OCI-LY3 (cell line): Measurements from ENCODE around the gene TRABD2B.

Experiments used
- H2AFZ ChIP-seq: fragments of 200-600, 300-600 bp; shearing (Covaris generic); 2 replicates; pipeline ENCODE4 v1.6.0; 2014; ENCODE audit warnings: antibody characterized with exemption, low read depth, low read length
- H3K27ac ChIP-seq: fragments of 200-600, 300-600 bp; sonication (generic); 2 replicates; pipeline ENCODE4 v1.5.1; 2014; ENCODE audit warnings: mild to moderate bottlenecking, low read length, moderate library complexity, mixed read lengths
- H3K27me3 ChIP-seq: fragments of 200-600, 300-600 bp; sonication (generic); 2 replicates; pipeline ENCODE4 v1.6.1; 2014; ENCODE audit warnings: low read depth, low read length, mixed read lengths
- H3K36me3 ChIP-seq: fragments of 200-600, 300-600 bp; sonication (generic); replicated peaks from 2 replicates; pipeline ENCODE3; 2014; ENCODE audit warnings: low read depth, low read length, mixed read lengths
- H3K4me1 ChIP-seq: fragments of 300-600, 200-600 bp; sonication (generic); 2 replicates; pipeline ENCODE4 v1.6.1; 2014; ENCODE audit warnings: low read length, mixed read lengths
- H3K4me2 ChIP-seq: fragments of 200-600, 300-600 bp; sonication (generic); 2 replicates; pipeline ENCODE4 v1.6.1; 2014; ENCODE audit warnings: low read length, mixed read lengths
- H3K4me3 ChIP-seq: fragments of 300-600, 200-600 bp; sonication (generic); 2 replicates; pipeline ENCODE4 v1.5.1; 2014; ENCODE audit warnings: antibody characterized with exemption, mild to moderate bottlenecking, low read length, moderate library complexity
- H3K79me2 ChIP-seq: fragments of 300-600, 200-600 bp; shearing (Covaris generic); 2 replicates; pipeline ENCODE4 v1.6.1; 2014; ENCODE audit warnings: mild to moderate bottlenecking, low read length, mixed read lengths
- H3K9ac ChIP-seq: fragments of 300-600, 200-600 bp; shearing (Covaris generic); 2 replicates; pipeline ENCODE4 v1.6.0; 2014; ENCODE audit warnings: mild to moderate bottlenecking, low read length, moderate library complexity
- H3K9me3 ChIP-seq: fragments of 200-600, 300-600 bp; shearing (Covaris generic); 2 replicates; pipeline ENCODE4 v1.6.1; 2014; ENCODE audit warnings: low read length, mixed read lengths; ENCODE audit not compliant: insufficient read depth
- H4K20me1 ChIP-seq: fragments of 200-600, 300-600 bp; sonication (generic); 2 replicates; pipeline ENCODE4 v1.6.1; 2016; ENCODE audit warnings: low read length, mixed read lengths; ENCODE audit not compliant: insufficient read depth
- CTCF ChIP-seq: fragments of 200-600, 300-600 bp; sonication (generic); IDR thresholded peaks from 2 replicates; pipeline ENCODE4 v1.5.1; 2014; ENCODE audit warnings: antibody characterized with exemption, low read length, low read depth
- EZH2phosphoT487 ChIP-seq: fragments of 200-600 bp; shearing (Covaris generic); IDR thresholded peaks from 2 replicates; pipeline ENCODE4 v1.6.1; 2018; ENCODE audit warnings: antibody characterized with exemption, mixed run types, low read depth

TRABD2B gene

DNA sequence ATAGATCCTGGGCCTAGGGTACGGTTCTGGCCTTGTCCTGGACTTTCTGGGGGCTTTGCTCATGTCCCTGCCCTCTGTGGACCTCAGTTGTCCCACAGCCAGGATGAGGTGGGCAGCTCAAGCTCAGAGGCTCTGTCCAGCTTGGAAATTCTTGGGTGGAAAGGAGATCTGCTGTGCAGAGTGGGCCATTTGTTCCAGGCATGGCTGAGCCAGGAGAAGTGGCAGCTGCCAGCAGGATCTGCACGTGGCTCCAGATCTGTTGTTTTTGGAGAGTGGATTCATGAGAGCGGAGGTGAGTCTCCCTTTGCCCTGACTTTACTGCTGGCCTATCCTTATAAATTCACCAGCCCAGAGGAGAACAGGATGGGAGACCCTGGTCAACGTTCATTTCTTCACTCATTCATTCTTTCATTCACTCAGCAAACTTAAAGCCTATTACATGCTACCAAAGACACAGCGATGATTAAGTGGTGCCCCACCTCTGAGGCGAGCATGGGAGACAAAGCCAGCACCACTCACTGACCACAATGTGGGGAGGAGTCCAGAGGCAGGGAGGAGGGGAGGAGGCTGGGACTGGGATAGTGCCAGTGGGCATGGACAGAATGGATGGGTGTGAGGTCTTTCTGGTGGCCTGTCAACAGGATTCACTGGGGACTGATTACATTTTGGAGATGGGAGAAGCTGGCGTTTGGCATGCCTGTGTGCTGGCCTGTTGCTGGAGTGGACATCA lies 205.1 kb downstream of the TRABD2B start:
- Histone ChIP-seq H3K27me3 (no peaks in the 10 kb centered on the region), H3K9ac (no peak overlapping the region), H3K27ac (no peak overlapping the region), H3K79me2 (no peaks in the 10 kb centered on the region), H4K20me1 (no peaks in the 10 kb centered on the region), H3K4me2 (no peak overlapping the region), H3K4me3 (no peak overlapping the region), H2AFZ (no peak overlapping the region), H3K4me1 (no peaks in the 10 kb centered on the region), H3K36me3 (no peaks in the 10 kb centered on the region), H3K9me3 (no peaks in the 10 kb centered on the region)
- TF ChIP-seq CTCF (no peak), EZH2phosphoT487 (no peak)

DNA sequence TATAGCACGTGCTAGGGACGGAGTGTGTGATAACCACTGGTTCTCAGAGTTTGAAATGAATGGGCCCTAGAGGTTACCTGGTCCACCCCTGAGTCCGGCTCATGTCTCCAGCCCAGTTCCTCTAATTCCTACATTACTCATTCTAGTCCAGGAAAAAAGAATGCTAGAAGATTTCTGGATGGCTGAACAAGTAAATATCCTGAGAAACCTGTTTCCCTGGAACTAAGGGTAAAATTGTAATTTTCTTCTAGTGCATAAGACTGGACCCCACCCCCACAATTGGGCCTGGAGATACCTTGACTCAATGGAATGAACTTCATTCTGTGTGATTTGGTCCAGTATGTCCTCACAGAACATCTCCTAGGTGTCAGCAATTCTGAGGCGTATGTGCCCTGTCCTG lies 208.4 kb downstream of the TRABD2B start:
- Histone ChIP-seq H3K27me3 (no peaks in the 10 kb centered on the region), H3K9me3 (no peaks in the 10 kb centered on the region), H3K36me3 (no peaks in the 10 kb centered on the region)

DNA sequence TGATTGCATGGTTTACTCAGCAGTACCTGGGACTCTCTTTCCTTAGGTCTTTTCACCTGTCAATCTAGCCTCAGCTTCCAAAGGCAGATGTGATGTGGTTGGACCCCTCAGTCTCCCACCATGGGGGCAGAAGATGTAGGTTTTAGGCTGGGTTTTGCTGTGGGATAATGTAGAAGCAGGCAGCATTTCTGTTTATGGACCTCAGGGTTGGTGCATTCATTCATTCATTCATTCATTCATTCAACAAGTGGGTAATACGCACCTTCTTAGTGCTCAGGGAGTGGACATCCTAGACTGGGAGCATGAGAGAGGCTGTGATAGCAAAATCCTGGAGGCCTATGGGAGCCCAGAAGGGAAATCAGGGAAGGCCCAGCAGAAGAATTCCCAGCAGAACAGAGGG lies 209.6 kb downstream of the TRABD2B start:
- Histone ChIP-seq H3K9me3 (no peaks in the 10 kb centered on the region), H3K4me1 (no peaks in the 10 kb centered on the region), H3K4me2 (no peak overlapping the region), H2AFZ (no peak overlapping the region), H3K36me3 (no peaks in the 10 kb centered on the region), H3K27me3 (no peaks in the 10 kb centered on the region), H3K9ac (no peak overlapping the region), H3K4me3 (no peak overlapping the region), H3K27ac (no peak overlapping the region), H3K79me2 (no peaks in the 10 kb centered on the region), H4K20me1 (no peaks in the 10 kb centered on the region)
- no peak for TF ChIP-seq EZH2phosphoT487
- no peak for TF ChIP-seq CTCF

More for the DNA sequence above, 208.4 kb downstream of the TRABD2B start:
- TF ChIP-seq EZH2phosphoT487 (no peak), CTCF (no peak)
- Histone ChIP-seq H3K4me3 (no peak overlapping the region), H3K4me1 (no peaks in the 10 kb centered on the region), H3K27ac (no peak overlapping the region), H2AFZ (no peak overlapping the region), H3K9ac (no peak overlapping the region), H3K79me2 (no peaks in the 10 kb centered on the region), H3K4me2 (no peak overlapping the region), H4K20me1 (no peaks in the 10 kb centered on the region)

GRCh38 chr1:47786316-47786715 lies 210.9 kb downstream of the TRABD2B start:
- no peaks in the 10 kb centered on the region for H3K27me3 ChIP-seq
- no peaks in the 10 kb centered on the region for H3K9me3 ChIP-seq

More at GRCh38 chr1:47786316-47786715, 210.9 kb downstream of the TRABD2B start:
- Histone ChIP-seq H3K79me2 (no peaks in the 10 kb centered on the region), H3K4me3 (no peak overlapping the region), H3K36me3 (no peaks in the 10 kb centered on the region), H3K4me1 (no peaks in the 10 kb centered on the region), H3K27ac (no peak overlapping the region), H3K4me2 (no peak overlapping the region), H3K9ac (no peak overlapping the region), H4K20me1 (no peaks in the 10 kb centered on the region), H2AFZ (no peak overlapping the region)
- TF ChIP-seq EZH2phosphoT487: no peak
- TF ChIP-seq CTCF: no peak
